ENCODE data around the gene INVS.

DNA sequence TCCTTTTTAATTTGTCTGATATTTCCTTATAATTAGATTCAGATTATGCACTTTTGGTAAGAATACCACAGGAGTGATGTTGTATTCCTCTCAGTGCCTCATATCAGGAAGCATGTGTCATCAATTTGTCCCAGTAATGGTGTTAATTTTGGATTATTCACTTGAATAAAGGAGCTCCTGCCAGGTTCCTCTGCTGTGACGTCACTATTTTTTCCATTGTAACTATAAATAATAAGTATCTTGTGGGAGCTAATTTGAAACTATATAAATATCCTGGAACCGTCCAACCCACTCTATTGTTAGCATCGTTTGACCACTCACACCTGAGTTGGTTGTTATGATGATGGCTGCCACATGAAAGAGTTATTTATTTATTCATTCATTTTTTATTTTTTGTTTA, 107.9 kb downstream of the INVS start:
- TF ChIP-seq, protein P1, sequence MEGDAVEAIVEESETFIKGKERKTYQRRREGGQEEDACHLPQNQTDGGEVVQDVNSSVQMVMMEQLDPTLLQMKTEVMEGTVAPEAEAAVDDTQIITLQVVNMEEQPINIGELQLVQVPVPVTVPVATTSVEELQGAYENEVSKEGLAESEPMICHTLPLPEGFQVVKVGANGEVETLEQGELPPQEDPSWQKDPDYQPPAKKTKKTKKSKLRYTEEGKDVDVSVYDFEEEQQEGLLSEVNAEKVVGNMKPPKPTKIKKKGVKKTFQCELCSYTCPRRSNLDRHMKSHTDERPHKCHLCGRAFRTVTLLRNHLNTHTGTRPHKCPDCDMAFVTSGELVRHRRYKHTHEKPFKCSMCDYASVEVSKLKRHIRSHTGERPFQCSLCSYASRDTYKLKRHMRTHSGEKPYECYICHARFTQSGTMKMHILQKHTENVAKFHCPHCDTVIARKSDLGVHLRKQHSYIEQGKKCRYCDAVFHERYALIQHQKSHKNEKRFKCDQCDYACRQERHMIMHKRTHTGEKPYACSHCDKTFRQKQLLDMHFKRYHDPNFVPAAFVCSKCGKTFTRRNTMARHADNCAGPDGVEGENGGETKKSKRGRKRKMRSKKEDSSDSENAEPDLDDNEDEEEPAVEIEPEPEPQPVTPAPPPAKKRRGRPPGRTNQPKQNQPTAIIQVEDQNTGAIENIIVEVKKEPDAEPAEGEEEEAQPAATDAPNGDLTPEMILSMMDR (conservative IDR thresholded peaks at IDR 0.05) = no peak
- TF ChIP-seq ZFX (IDR thresholded peaks at IDR 0.05) = no peak
